ENCODE data around the gene GET4.

Gene GET4

GRCh38 chr7:840001-840600 is 36.3 kb upstream of the GET4 start:
- no peak for TF ChIP-seq CTCF (IDR thresholded peaks at IDR 0.05; ENCODE audit: low read depth, low read length)
- H3K4me3 ChIP-seq (ENCODE audit: low read depth, low read length): no peak overlapping the region

GRCh38 chr7:841943-842342 is 34.4 kb upstream of the GET4 start:
- H3K4me3 ChIP-seq (ENCODE audit: low read depth, low read length): no peak overlapping the region
- TF ChIP-seq CTCF (IDR thresholded peaks at IDR 0.05; ENCODE audit: low read depth, low read length): no peak

GRCh38 chr7:842431-843031 is 33.8 kb upstream of the GET4 start:
- TF ChIP-seq CTCF (IDR thresholded peaks at IDR 0.05; ENCODE audit: low read depth, low read length): no peak
- no peak overlapping the region for H3K4me3 ChIP-seq (ENCODE audit: low read depth, low read length)

- no peak overlapping the region for H3K4me3 ChIP-seq (ENCODE audit: low read depth, low read length)
- TF ChIP-seq CTCF (IDR thresholded peaks at IDR 0.05; ENCODE audit: low read depth, low read length): no peak
These were observed 33.1 kb upstream of the GET4 start for GRCh38 chr7:843230-843629.

GRCh38 chr7:844043-844442 is 32.3 kb upstream of the GET4 start:
- TF ChIP-seq CTCF (IDR thresholded peaks at IDR 0.05; ENCODE audit: low read depth, low read length): no peak

GRCh38 chr7:844514-844913 is 31.8 kb upstream of the GET4 start:
- H3K4me3 ChIP-seq (ENCODE audit: low read depth, low read length): no peak overlapping the region
- TF ChIP-seq CTCF (IDR thresholded peaks at IDR 0.05; ENCODE audit: low read depth, low read length): no peak

More at GRCh38 chr7:844043-844442, 32.3 kb upstream of the GET4 start:
- no peak overlapping the region for H3K4me3 ChIP-seq (ENCODE audit: low read depth, low read length)

- TF ChIP-seq CTCF (IDR thresholded peaks at IDR 0.05; ENCODE audit: low read depth, low read length): no peak
- H3K4me3 ChIP-seq (ENCODE audit: low read depth, low read length): no peak overlapping the region
These were observed 31.3 kb upstream of the GET4 start for GRCh38 chr7:845091-845490.

Measured in WI38 (cell line).